CD4-positive, alpha-beta T cell (primary cell): ENCODE measurements around the gene CDK17. TPM values are rescaled to one million over a fixed set of nuclear protein-coding genes. Genes with fewer than 3 reads are reported as not detected.

Experiments used
- ATAC-seq: fragments of 200-7000 bp; cut with Tn5 transposase; one replicate; pipeline ENCODE4 v1.10.0; 2022; ENCODE audit warnings: mild to moderate bottlenecking; ENCODE audit not compliant: poor library complexity
- CTCF ChIA-PET: fragments of 350-600 bp; sonication (Branson Sonifier 250); formaldehyde crosslinking; loops from one replicate; lab custom pipeline; 2021; ENCODE audit warnings: antibody characterized with exemption, inconsistent platforms; lab: Charles Lee
- POLR2A ChIA-PET: fragments of 350-600 bp; sonication (Branson Sonifier 250); formaldehyde crosslinking; loops from one replicate; lab custom pipeline; 2021; ENCODE audit warnings: antibody characterized with exemption, inconsistent platforms; lab: Charles Lee
- DNase-seq, 14 experiments: peaks; one replicate each; pipeline ENCODE4 v3.0.0-alpha.2; 2013 to 2020; ENCODE audit warnings: mixed read lengths in 2 of 14
- H3K27ac ChIP-seq, 2 donors: one replicate each; pipeline versions ENCODE4 v1.5.1 to v1.7.0; 2013; ENCODE audit warnings: low read length in 2 of 2, low read depth in 1 of 2, mild to moderate bottlenecking in 1 of 2
- H3K27me3 ChIP-seq, 2 experiments: 1 replicate in 1 of 2; 2 replicates in 1 of 2; pipeline versions ENCODE4 v1.6.1 to v1.7.0; 2013; ENCODE audit warnings: low read length in 2 of 2, control low read depth in 1 of 2, mild to moderate bottlenecking in 1 of 2, moderate library complexity in 1 of 2; ENCODE audit not compliant: insufficient read depth in 2 of 2, control insufficient read depth in 1 of 2
- H3K36me3 ChIP-seq: one replicate; pipeline ENCODE4 v1.6.1; 2013; ENCODE audit warnings: low read length, control low read depth; ENCODE audit not compliant: insufficient read depth
- H3K4me1 ChIP-seq: one replicate; pipeline ENCODE4 v1.6.1; 2013; ENCODE audit warnings: low read length, control low read depth; ENCODE audit not compliant: insufficient read depth
- H3K4me3 ChIP-seq: one replicate; pipeline ENCODE4 v1.5.1; 2013; ENCODE audit warnings: mild to moderate bottlenecking, low read length, moderate library complexity
- H3K9me3 ChIP-seq, 2 experiments: 1 replicate in 1 of 2; 2 replicates in 1 of 2; pipeline versions ENCODE4 v1.6.1 to v1.7.0; 2013; ENCODE audit warnings: low read length in 2 of 2, mild to moderate bottlenecking in 2 of 2, control low read depth in 1 of 2, moderate library complexity in 1 of 2; ENCODE audit not compliant: control insufficient read depth in 1 of 2, insufficient read depth in 1 of 2
- H3K27ac Mint-ChIP-seq: one replicate; pipeline ENCODE4 v1.8.0; 2020; ENCODE audit warnings: mixed read lengths
- H3K27me3 Mint-ChIP-seq: one replicate; pipeline ENCODE4 v1.8.0; 2021; ENCODE audit warnings: mixed read lengths
- H3K36me3 Mint-ChIP-seq: one replicate; pipeline ENCODE4 v1.8.0; 2021; ENCODE audit warnings: low read depth, mixed read lengths
- H3K4me1 Mint-ChIP-seq: one replicate; pipeline ENCODE4 v1.8.0; 2021; ENCODE audit warnings: low read depth, mixed read lengths
- H3K4me3 Mint-ChIP-seq: one replicate; pipeline ENCODE4 v1.8.0; 2020; ENCODE audit warnings: mild to moderate bottlenecking, mixed read lengths
- H3K9me3 Mint-ChIP-seq: one replicate; pipeline ENCODE4 v1.8.0; 2020; ENCODE audit warnings: mixed read lengths
- intact Hi-C, 2 experiments: fragments of 100-400 bp; cut with DNase I in 1 of 2; cut with micrococcal nuclease in 1 of 2; formaldehyde crosslinking; loops; one replicate each; pipeline versions ENCODE4 v1.15.1 to v1.9.0; 2023 to 2025; cut with DNase I, micrococcal nuclease
- total RNA-seq, 174 experiments: library from RNA in 2 of 174; stranded (reverse) in 2 of 174; gene quantifications; one replicate each; pipeline ENCODE4 v1.2.3 and lab custom pipeline; 2021 to 2026
- TF ChIP-seq, protein P1 (sequence below): fragments of 200-600 bp; IDR thresholded peaks from one replicate; pipeline ENCODE4 v1.8.0; 2022; ENCODE audit warnings: antibody characterized with exemption, mild to moderate bottlenecking

Gene CDK17
- total RNA-seq, 2 experiments from 2014 or later = 112 to 113 TPM

GRCh38 chr12:96425321-96425720 lies 25.1 kb upstream of the CDK17 start:
- TF ChIP-seq, protein P1, sequence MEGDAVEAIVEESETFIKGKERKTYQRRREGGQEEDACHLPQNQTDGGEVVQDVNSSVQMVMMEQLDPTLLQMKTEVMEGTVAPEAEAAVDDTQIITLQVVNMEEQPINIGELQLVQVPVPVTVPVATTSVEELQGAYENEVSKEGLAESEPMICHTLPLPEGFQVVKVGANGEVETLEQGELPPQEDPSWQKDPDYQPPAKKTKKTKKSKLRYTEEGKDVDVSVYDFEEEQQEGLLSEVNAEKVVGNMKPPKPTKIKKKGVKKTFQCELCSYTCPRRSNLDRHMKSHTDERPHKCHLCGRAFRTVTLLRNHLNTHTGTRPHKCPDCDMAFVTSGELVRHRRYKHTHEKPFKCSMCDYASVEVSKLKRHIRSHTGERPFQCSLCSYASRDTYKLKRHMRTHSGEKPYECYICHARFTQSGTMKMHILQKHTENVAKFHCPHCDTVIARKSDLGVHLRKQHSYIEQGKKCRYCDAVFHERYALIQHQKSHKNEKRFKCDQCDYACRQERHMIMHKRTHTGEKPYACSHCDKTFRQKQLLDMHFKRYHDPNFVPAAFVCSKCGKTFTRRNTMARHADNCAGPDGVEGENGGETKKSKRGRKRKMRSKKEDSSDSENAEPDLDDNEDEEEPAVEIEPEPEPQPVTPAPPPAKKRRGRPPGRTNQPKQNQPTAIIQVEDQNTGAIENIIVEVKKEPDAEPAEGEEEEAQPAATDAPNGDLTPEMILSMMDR = no peak
- Mint-ChIP-seq H3K4me1 (peaks cover 19% of the 10 kb centered on the region), H3K27ac (no peak overlapping the region), H3K9me3 (no peaks in the 10 kb centered on the region), H3K4me3 (no peak overlapping the region), H3K36me3 (no peaks in the 10 kb centered on the region), H3K27me3 (no peaks in the 10 kb centered on the region)
- Histone ChIP-seq H3K9me3 (no peaks in the 10 kb centered on the region), H3K4me3 (no peak overlapping the region), H3K27ac (no peak overlapping the region), H3K27me3 (no peaks in the 10 kb centered on the region), H3K4me1 (peaks cover 12% of the 10 kb centered on the region), H3K36me3 (no peaks in the 10 kb centered on the region)
- intact Hi-C loops = loop anchor here in 1 of 2 experiments (2.0 kb wide), 1 partner anchor 15 kb away; no protein-coding TSS in a partner anchor
- ChIA-PET POLR2A (no interaction called here), CTCF (interaction anchor here (1.6 kb wide), 1 partner anchor 24 kb away, joined by 4 read pairs; no protein-coding TSS in a partner anchor)
- DNase-seq = no peak
- no peak for ATAC-seq

- Mint-ChIP-seq H3K36me3 (no peaks in the 10 kb centered on the region), H3K9me3 (no peaks in the 10 kb centered on the region), H3K4me1 (peaks cover 23% of the 10 kb centered on the region), H3K4me3 (no peak overlapping the region), H3K27me3 (no peaks in the 10 kb centered on the region), H3K27ac (no peak overlapping the region)
- intact Hi-C loops = loop anchor here in 1 of 2 experiments (2.0 kb wide), 1 partner anchor 14 kb away; no protein-coding TSS in a partner anchor
- peaks cover 12% of the 10 kb centered on the region for H3K4me1 ChIP-seq
- H3K36me3 ChIP-seq = no peaks in the 10 kb centered on the region
- CTCF ChIA-PET = no interaction called here
- no peak overlapping the region for H3K27ac ChIP-seq
- no peaks in the 10 kb centered on the region for H3K9me3 ChIP-seq
- TF ChIP-seq, protein P1 = no peak
- POLR2A ChIA-PET = no interaction called here
- no peak for ATAC-seq
- DNase-seq = no peak
- H3K27me3 ChIP-seq = no peaks in the 10 kb centered on the region
- H3K4me3 ChIP-seq = no peak overlapping the region
Observed at GRCh38 chr12:96424601-96425000, 24.4 kb upstream of the CDK17 start.

GRCh38 chr12:96422192-96422591 lies 22.0 kb upstream of the CDK17 start:
- peaks cover 15% of the 10 kb centered on the region for H3K4me1 Mint-ChIP-seq
- no peaks in the 10 kb centered on the region for H3K27me3 Mint-ChIP-seq
- no peaks in the 10 kb centered on the region for H3K36me3 Mint-ChIP-seq
- POLR2A ChIA-PET = interaction anchor here (0.8 to 0.9 kb wide), 3 partner anchors 22 to 24 kb away, joined by 3 to 4 read pairs (median 3); partner anchors contain the start of gene CDK17
- H3K4me3 Mint-ChIP-seq = no peak overlapping the region
- Histone ChIP-seq H3K4me1 (peaks cover 12% of the 10 kb centered on the region), H3K9me3 (no peaks in the 10 kb centered on the region), H3K27ac (no peak overlapping the region), H3K27me3 (no peaks in the 10 kb centered on the region), H3K4me3 (no peak overlapping the region), H3K36me3 (no peaks in the 10 kb centered on the region)
- H3K27ac Mint-ChIP-seq = no peak overlapping the region
- no peaks in the 10 kb centered on the region for H3K9me3 Mint-ChIP-seq
- DNase-seq (no peak), ATAC-seq (no peak)
- TF ChIP-seq, protein P1 = no peak
- intact Hi-C loops = no loop called here
- CTCF ChIA-PET = interaction anchor here (0.8 kb wide), 1 partner anchor 23 kb away, joined by 3 read pairs; no protein-coding TSS in a partner anchor
